IPS-NIHi11 (cell line): Measurements from ENCODE around the gene PPP1CC.
A peak's percentile ranks its signal among the peaks of the same experiment; 100 is the strongest.
"Not testable (repeated sequence)": the region's sequence is repeated elsewhere in the genome, so short reads cannot be mapped to it uniquely, and the experiment has no call there.

ENCODE experiments used
- DNase-seq: peaks from one replicate; pipeline ENCODE4 v3.0.0; 2012; ENCODE audit warnings: mixed read lengths, low spot score

PPP1CC gene

GRCh38 chr12:110725267-110725666 lies 17.4 kb downstream of the PPP1CC start:
- no peak for DNase-seq

GRCh38 chr12:110722892-110723291 lies 19.8 kb downstream of the PPP1CC start:
- DNase-seq = not testable (repeated sequence)

GRCh38 chr12:110721570-110721969 lies 21.1 kb downstream of the PPP1CC start:
- no peak for DNase-seq

- DNase-seq = no peak
Measured at GRCh38 chr12:110720516-110720915, 22.2 kb downstream of the PPP1CC start.

GRCh38 chr12:110718222-110718908 lies 24.3 kb downstream of the PPP1CC start:
- no peak for DNase-seq

GRCh38 chr12:110717037-110717436 lies 25.7 kb downstream of the PPP1CC start:
- DNase-seq = no peak

- no peak for DNase-seq
Measured at GRCh38 chr12:110708917-110709316, 33.8 kb downstream of the PPP1CC start.

- no peak for DNase-seq
Measured at GRCh38 chr12:110705309-110705708, 37.4 kb downstream of the PPP1CC start.

- peak; percentile 55 for DNase-seq
Measured at GRCh38 chr12:110704750-110705149, 37.9 kb downstream of the PPP1CC start.

- no peak for DNase-seq
Measured at GRCh38 chr12:110704231-110704630, 38.5 kb downstream of the PPP1CC start.

GRCh38 chr12:110702081-110702480 lies 40.6 kb downstream of the PPP1CC start:
- DNase-seq = no peak

- DNase-seq = no peak
Measured at GRCh38 chr12:110699591-110700445, 42.9 kb downstream of the PPP1CC start.

GRCh38 chr12:110698171-110698902 lies 44.4 kb downstream of the PPP1CC start:
- DNase-seq = peak; percentile 80

- DNase-seq = no peak
Measured at GRCh38 chr12:110697236-110697635, 45.5 kb downstream of the PPP1CC start.

GRCh38 chr12:110696283-110696682 lies 46.4 kb downstream of the PPP1CC start:
- no peak for DNase-seq

- DNase-seq = no peak
Measured at GRCh38 chr12:110694330-110694901, 48.3 kb downstream of the PPP1CC start.

GRCh38 chr12:110693731-110694130 lies 49.0 kb downstream of the PPP1CC start:
- no peak for DNase-seq

- DNase-seq = no peak
Measured at GRCh38 chr12:110690127-110690430, 52.6 kb downstream of the PPP1CC start.

- DNase-seq = peak; percentile 79
Measured at GRCh38 chr12:110689281-110690126, 53.2 kb downstream of the PPP1CC start.

GRCh38 chr12:110688446-110689280 lies 54.0 kb downstream of the PPP1CC start, which contains the start of gene HVCN1:
TSS of gene HVCN1 (minus strand) at chr12:110689115. CDS start at chr12:110683245, 5,870 bp downstream.
- DNase-seq = peak; percentile 96
